ENCODE measurements around the gene LKAAEAR1. TPM values are rescaled to one million over a fixed set of nuclear protein-coding genes. Genes with fewer than 3 reads are reported as not detected.
A peak's percentile ranks its signal among the peaks of the same experiment; 100 is the strongest.

The LKAAEAR1 gene
- total and polyA plus RNA-seq, 2 of the 13 experiments (the other 11 are each of a cell fraction or from before 2014, with no cell fraction given) = not detected

GRCh38 chr20:64083378-64083803 is 807 bp downstream of the LKAAEAR1 start (continued):
- no peak for TF ChIP-seq FOXO4 (CRISPR knock-in tag; conservative IDR thresholded peaks at IDR 0.05)
- no peak for TF ChIP-seq RBM22 (optimal IDR thresholded peaks at IDR 0.05; ENCODE audit: low read length)
- no peak for TF ChIP-seq MZF1 (CRISPR knock-in tag; IDR thresholded peaks at IDR 0.05; ENCODE audit: borderline replicate concordance)
- no peak for TF ChIP-seq ZBTB8A (CRISPR knock-in tag; IDR thresholded peaks at IDR 0.05; ENCODE audit: borderline replicate concordance, low read depth)
- 0 out of 2 replicates have a peak, but pooled peaks have one; percentile 5 for TF ChIP-seq HNRNPL (IDR thresholded peaks at IDR 0.05; ENCODE audit: low read depth, low read length)
- no peak for TF ChIP-seq NFKB2 (CRISPR knock-in tag; IDR thresholded peaks at IDR 0.05; ENCODE audit: borderline replicate concordance)
- TF ChIP-seq FOXA3 (CRISPR knock-in tag; IDR thresholded peaks at IDR 0.05) = 0 out of 2 replicates have a peak, but pooled peaks have one; percentile 5
- TF ChIP-seq ZNF816 (CRISPR knock-in tag; IDR thresholded peaks at IDR 0.05; ENCODE audit: borderline replicate concordance) = no peak
- TF ChIP-seq CHD2 (IDR thresholded peaks at IDR 0.05; ENCODE audit: low read depth, low read length) = no peak
- no peak for TF ChIP-seq ZNF224 (CRISPR knock-in tag; IDR thresholded peaks at IDR 0.05)
- TF ChIP-seq ZBTB14 (CRISPR knock-in tag; IDR thresholded peaks at IDR 0.05) = 0 out of 2 replicates have a peak, but pooled peaks have one; percentile 69
- TF ChIP-seq ZNF296 (CRISPR knock-in tag; conservative IDR thresholded peaks at IDR 0.05) = no peak
- TF ChIP-seq KIAA2018 (CRISPR knock-in tag; IDR thresholded peaks at IDR 0.05; ENCODE audit: borderline replicate concordance) = no peak
- TF ChIP-seq ZNF180 (CRISPR knock-in tag; IDR thresholded peaks at IDR 0.05; ENCODE audit: borderline replicate concordance, low read depth) = no peak
- TF ChIP-seq ZNF564 (CRISPR knock-in tag; IDR thresholded peaks at IDR 0.05) = no peak; the same call in 1 of the 2 replicates
- TF ChIP-seq CREB3 (CRISPR knock-in tag; IDR thresholded peaks at IDR 0.05) = no peak
- no peak for TF ChIP-seq ZSCAN25 (CRISPR knock-in tag; IDR thresholded peaks at IDR 0.05)
- no peak for TF ChIP-seq ZNF549 (CRISPR knock-in tag; IDR thresholded peaks at IDR 0.05)
- TF ChIP-seq ZMAT5 (CRISPR knock-in tag; IDR thresholded peaks at IDR 0.05; ENCODE audit: borderline replicate concordance, low read depth) = no peak

Data from HepG2 (cell line).